AG09309 (cell line): ENCODE data around the gene DLD.

Source experiments
- DNase-seq: peaks from one replicate; pipeline ENCODE4 v3.0.0-alpha.2; 2010; ENCODE audit warnings: low read depth
- H3K4me3 ChIP-seq: 2 replicates; pipeline ENCODE4 v1.5.1; 2011; ENCODE audit warnings: mild to moderate bottlenecking, low read depth, low read length, moderate library complexity; ENCODE audit not compliant: control insufficient read depth
- TF ChIP-seq, protein P1 (sequence below): IDR thresholded peaks from 2 replicates; pipeline ENCODE4 v1.5.1; 2011; ENCODE audit warnings: mild to moderate bottlenecking, low read depth, low read length, inconsistent platforms; ENCODE audit not compliant: insufficient read depth, control insufficient read depth; ENCODE audit errors: missing control alignments

DLD gene

DNA sequence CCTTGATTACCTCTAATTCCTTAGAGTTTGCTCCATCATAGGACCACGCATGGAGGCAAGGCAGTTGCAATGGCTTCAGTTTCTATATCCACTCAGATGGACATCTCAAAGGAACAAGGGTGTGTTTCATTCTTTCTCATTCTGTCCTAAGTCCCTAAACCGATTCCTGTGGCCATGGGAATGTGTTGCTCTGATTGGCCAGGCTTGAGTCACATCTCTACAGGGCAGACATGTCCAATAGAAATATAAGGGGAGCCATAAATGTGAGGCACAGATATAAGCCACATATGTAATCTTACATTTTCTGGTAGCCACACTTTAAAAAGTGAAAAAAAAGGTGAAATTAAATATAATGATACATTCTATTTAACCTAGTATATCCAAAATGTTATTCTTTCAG, 16.9 kb upstream of the DLD start:
- no peak overlapping the region for H3K4me3 ChIP-seq
- DNase-seq = no peak
- TF ChIP-seq, protein P1, sequence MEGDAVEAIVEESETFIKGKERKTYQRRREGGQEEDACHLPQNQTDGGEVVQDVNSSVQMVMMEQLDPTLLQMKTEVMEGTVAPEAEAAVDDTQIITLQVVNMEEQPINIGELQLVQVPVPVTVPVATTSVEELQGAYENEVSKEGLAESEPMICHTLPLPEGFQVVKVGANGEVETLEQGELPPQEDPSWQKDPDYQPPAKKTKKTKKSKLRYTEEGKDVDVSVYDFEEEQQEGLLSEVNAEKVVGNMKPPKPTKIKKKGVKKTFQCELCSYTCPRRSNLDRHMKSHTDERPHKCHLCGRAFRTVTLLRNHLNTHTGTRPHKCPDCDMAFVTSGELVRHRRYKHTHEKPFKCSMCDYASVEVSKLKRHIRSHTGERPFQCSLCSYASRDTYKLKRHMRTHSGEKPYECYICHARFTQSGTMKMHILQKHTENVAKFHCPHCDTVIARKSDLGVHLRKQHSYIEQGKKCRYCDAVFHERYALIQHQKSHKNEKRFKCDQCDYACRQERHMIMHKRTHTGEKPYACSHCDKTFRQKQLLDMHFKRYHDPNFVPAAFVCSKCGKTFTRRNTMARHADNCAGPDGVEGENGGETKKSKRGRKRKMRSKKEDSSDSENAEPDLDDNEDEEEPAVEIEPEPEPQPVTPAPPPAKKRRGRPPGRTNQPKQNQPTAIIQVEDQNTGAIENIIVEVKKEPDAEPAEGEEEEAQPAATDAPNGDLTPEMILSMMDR = no peak

- peak; percentile 33 for DNase-seq
Observed at GRCh38 chr7:107874605-107875446, 16.2 kb upstream of the DLD start.

GRCh38 chr7:107876916-107877315, 14.1 kb upstream of the DLD start:
- DNase-seq = no peak
- TF ChIP-seq, protein P1 = no peak
- H3K4me3 ChIP-seq = no peak overlapping the region

More at GRCh38 chr7:107874605-107875446, 16.2 kb upstream of the DLD start:
- TF ChIP-seq, protein P1 = peak; percentile 69
- no peak overlapping the region for H3K4me3 ChIP-seq

- H3K4me3 ChIP-seq = no peak overlapping the region
- DNase-seq = no peak
- TF ChIP-seq, protein P1 = no peak
Observed at GRCh38 chr7:107877731-107878382, 13.1 kb upstream of the DLD start.

- TF ChIP-seq, protein P1 = no peak
- H3K4me3 ChIP-seq = no peak overlapping the region
- no peak for DNase-seq
Observed at GRCh38 chr7:107878636-107879035, 12.3 kb upstream of the DLD start.

- H3K4me3 ChIP-seq = no peak overlapping the region
- TF ChIP-seq, protein P1 = peak; percentile 81
- no peak for DNase-seq
Observed at GRCh38 chr7:107879400-107880035, 11.5 kb upstream of the DLD start.
